Natural killer cell (primary cell): ENCODE measurements around the gene RALGAPB. TPM values are rescaled to one million over a fixed set of nuclear protein-coding genes. Genes with fewer than 3 reads are reported as not detected.

Experiments used
- ATAC-seq, 3 donors: fragments of 150-1000 bp in 2 of 3; fragments of 200-7000 bp in 1 of 3; cut with Tn5 transposase; 1 replicate in 1 of 3; 2 replicates in 2 of 3; pipeline ENCODE4 v1.10.0; 2021; ENCODE audit warnings: mild to moderate bottlenecking in 2 of 3, moderate library complexity in 2 of 3
- DNase-seq, 2 donors: peaks; one replicate each; pipeline versions ENCODE4 v3.0.0 to v3.0.0-alpha.2; 2013 to 2021; ENCODE audit warnings: mixed read lengths in 1 of 2
- H3K27ac ChIP-seq: one replicate; pipeline ENCODE4 v1.5.1; 2013; ENCODE audit warnings: mild to moderate bottlenecking, low read length
- H3K27me3 ChIP-seq: one replicate; pipeline ENCODE4 v1.6.1; 2013; ENCODE audit warnings: low read length; ENCODE audit not compliant: control insufficient read depth, insufficient read depth
- H3K36me3 ChIP-seq: one replicate; pipeline ENCODE4 v1.6.1; 2013; ENCODE audit warnings: low read length; ENCODE audit not compliant: control insufficient read depth, insufficient read depth
- H3K4me1 ChIP-seq: one replicate; pipeline ENCODE4 v1.6.1; 2013; ENCODE audit warnings: low read length; ENCODE audit not compliant: control insufficient read depth, insufficient read depth
- H3K4me3 ChIP-seq: one replicate; pipeline ENCODE4 v1.5.1; 2013; ENCODE audit warnings: low read length
- H3K9me3 ChIP-seq: one replicate; pipeline ENCODE4 v1.6.1; 2013; ENCODE audit warnings: low read length; ENCODE audit not compliant: control insufficient read depth, insufficient read depth
- H3K27ac Mint-ChIP-seq, 2 donors: one replicate each; pipeline ENCODE4 v1.8.0; 2022; ENCODE audit warnings: mild to moderate bottlenecking in 2 of 2, mixed read lengths in 2 of 2, moderate library complexity in 1 of 2
- H3K27me3 Mint-ChIP-seq, 2 donors: one replicate each; pipeline ENCODE4 v1.8.0; 2022; ENCODE audit warnings: low read depth in 2 of 2, mixed read lengths in 2 of 2
- H3K36me3 Mint-ChIP-seq: one replicate; pipeline ENCODE4 v1.8.0; 2022; ENCODE audit warnings: mixed read lengths
- H3K4me1 Mint-ChIP-seq, 2 donors: one replicate each; pipeline ENCODE4 v1.8.0; 2022; ENCODE audit warnings: mixed read lengths in 2 of 2
- H3K4me3 Mint-ChIP-seq: one replicate; pipeline ENCODE4 v1.8.0; 2022; ENCODE audit warnings: mild to moderate bottlenecking, moderate library complexity, mixed read lengths
- H3K9me3 Mint-ChIP-seq, 2 donors: one replicate each; pipeline ENCODE4 v1.8.0; 2022; ENCODE audit warnings: mixed read lengths in 2 of 2
- WGBS: methylation state at CpG from one replicate; pipeline ENCODE4 v1.1.7; 2013; ENCODE audit warnings: missing lambda C conversion rate; ENCODE audit not compliant: insufficient coverage; 5-methylcytosine and 5-hydroxymethylcytosine counted together
- intact Hi-C: fragments of 100-400 bp; cut with micrococcal nuclease; formaldehyde crosslinking; loops from one replicate; pipeline ENCODE4 v1.14.2; 2022
- total RNA-seq, 4 donors: library from RNA; stranded (reverse); fragments of 120-200 nt in 1 of 4; gene quantifications; one replicate each; pipeline versions ENCODE4 v1.2.3 to v1.2.4, GENCODE V29; 2013 to 2022
- TF ChIP-seq, protein P1 (sequence below): fragments of 200-600 bp; IDR thresholded peaks from one replicate; pipeline ENCODE4 v1.8.0; 2022; ENCODE audit warnings: antibody characterized with exemption

Gene RALGAPB
- total RNA-seq, 3 donors from 2014 or later (not counting 1 experiment from before 2014, with no cell fraction given) = 45.1 to 73.1 (median 57.4) TPM

DNA sequence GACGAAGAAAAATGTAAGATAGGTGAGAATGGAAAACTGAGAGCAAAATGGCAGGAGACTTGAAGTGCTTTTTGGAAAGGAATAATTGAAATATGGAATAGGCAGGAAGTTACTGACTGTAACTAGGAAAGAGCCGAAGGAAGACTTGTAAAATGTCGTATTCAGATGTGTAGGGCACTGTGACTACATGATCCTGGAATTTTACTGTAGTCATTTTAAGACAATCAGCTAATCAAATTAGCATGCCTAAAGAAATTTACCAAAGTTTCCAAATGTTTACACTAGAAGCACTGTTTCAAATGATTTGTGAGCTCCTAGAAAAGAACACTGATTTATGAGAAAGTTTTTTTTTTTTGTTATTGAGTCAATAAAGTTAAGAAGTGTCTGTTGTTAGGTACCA is 87.1 kb downstream of the RALGAPB start:
- no peak overlapping the region for H3K4me3 ChIP-seq
- WGBS = 99% methylated on average over 3 of the region's 3 CpGs
- ATAC-seq = no peak
- H3K9me3 ChIP-seq = no peaks in the 10 kb centered on the region
- no peak overlapping the region for H3K27ac ChIP-seq
- Mint-ChIP-seq H3K4me1 (peaks cover 0 to 7% of the 10 kb centered on the region in 2 donors), H3K4me3 (no peak overlapping the region), H3K36me3 (peaks cover 18% of the 10 kb centered on the region), H3K27ac (no peak overlapping the region), H3K9me3 (no peaks in the 10 kb centered on the region), H3K27me3 (no peaks in the 10 kb centered on the region)
- peaks cover 80% of the 10 kb centered on the region for H3K36me3 ChIP-seq
- no peaks in the 10 kb centered on the region for H3K4me1 ChIP-seq
- TF ChIP-seq, protein P1, sequence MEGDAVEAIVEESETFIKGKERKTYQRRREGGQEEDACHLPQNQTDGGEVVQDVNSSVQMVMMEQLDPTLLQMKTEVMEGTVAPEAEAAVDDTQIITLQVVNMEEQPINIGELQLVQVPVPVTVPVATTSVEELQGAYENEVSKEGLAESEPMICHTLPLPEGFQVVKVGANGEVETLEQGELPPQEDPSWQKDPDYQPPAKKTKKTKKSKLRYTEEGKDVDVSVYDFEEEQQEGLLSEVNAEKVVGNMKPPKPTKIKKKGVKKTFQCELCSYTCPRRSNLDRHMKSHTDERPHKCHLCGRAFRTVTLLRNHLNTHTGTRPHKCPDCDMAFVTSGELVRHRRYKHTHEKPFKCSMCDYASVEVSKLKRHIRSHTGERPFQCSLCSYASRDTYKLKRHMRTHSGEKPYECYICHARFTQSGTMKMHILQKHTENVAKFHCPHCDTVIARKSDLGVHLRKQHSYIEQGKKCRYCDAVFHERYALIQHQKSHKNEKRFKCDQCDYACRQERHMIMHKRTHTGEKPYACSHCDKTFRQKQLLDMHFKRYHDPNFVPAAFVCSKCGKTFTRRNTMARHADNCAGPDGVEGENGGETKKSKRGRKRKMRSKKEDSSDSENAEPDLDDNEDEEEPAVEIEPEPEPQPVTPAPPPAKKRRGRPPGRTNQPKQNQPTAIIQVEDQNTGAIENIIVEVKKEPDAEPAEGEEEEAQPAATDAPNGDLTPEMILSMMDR = no peak
- no peaks in the 10 kb centered on the region for H3K27me3 ChIP-seq
- intact Hi-C loops = no loop called here
- DNase-seq = no peak

DNA sequence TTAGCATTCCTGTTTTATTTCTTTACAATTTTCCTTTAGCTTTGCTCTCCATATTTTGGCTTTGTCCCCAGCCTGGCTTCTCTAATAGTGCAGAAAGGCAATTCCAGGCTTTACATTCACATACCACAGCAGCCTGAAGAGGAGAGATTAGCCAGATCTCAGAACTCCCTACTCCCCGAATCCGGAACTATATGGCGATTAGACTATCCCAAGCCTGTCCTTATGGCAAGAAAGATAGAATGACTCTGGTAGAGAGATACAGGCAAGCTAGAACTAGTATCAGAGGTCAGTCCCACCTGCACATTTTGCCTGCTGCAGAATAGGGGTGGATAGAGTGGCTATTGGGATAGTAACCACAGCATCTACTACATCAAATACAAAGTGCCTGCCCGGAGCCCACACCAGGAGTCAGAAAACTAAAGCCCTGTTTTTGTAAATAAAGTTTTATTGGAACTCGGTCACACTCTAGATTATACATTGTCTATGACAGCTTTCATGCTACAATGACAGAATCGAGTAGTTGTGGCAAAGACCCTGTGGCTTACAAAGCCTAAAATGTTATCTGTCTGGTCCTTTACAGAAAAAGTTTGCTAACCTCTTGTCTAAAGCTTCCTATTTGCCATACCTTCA is 91.3 kb downstream of the RALGAPB start:
- no peak for DNase-seq
- H3K27ac Mint-ChIP-seq = no peak overlapping the region

DNA sequence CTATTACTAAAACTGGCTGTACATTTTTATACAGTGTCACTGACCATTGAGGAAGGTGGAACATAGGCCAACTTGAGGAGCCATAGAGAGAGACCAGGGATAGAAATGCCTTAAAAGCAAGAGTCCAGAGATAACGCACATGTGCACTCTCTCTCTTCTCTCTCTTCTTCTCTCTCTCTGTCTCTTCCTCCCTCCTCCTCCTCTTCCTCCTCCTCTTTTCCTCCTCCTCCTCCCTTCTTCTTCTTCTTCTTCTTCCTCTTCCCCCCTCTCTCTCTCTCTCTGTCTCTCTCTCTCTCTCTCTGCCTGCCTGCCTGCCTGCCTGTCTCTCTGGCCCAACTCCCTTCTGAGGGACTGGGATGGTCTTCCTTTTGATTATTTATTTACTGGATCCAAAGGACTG is 92.0 kb downstream of the RALGAPB start:
- peaks cover 77% of the 10 kb centered on the region for H3K36me3 ChIP-seq
- no peaks in the 10 kb centered on the region for H3K9me3 ChIP-seq
- DNase-seq (no peak), ATAC-seq (no peak)
- Mint-ChIP-seq H3K36me3 (peaks cover 15% of the 10 kb centered on the region), H3K27me3 (no peaks in the 10 kb centered on the region), H3K27ac (no peak overlapping the region), H3K9me3 (no peaks in the 10 kb centered on the region), H3K4me3 (no peak overlapping the region), H3K4me1 (peaks cover 0 to 7% of the 10 kb centered on the region in 2 donors)
- intact Hi-C loops = no loop called here
- WGBS = 100% methylated on average over 1 of the region's 1 CpG
- H3K27me3 ChIP-seq = no peaks in the 10 kb centered on the region
- no peak overlapping the region for H3K27ac ChIP-seq
- H3K4me1 ChIP-seq = no peaks in the 10 kb centered on the region
- H3K4me3 ChIP-seq = no peak overlapping the region
- TF ChIP-seq, protein P1 = no peak

More for the DNA sequence above, 91.3 kb downstream of the RALGAPB start:
- TF ChIP-seq, protein P1 = no peak
- H3K36me3 Mint-ChIP-seq = peaks cover 18% of the 10 kb centered on the region
- H3K4me3 Mint-ChIP-seq = no peak overlapping the region
- peaks cover 0 to 7% of the 10 kb centered on the region in 2 donors for H3K4me1 Mint-ChIP-seq
- WGBS = 96% methylated on average over 4 of the region's 6 CpGs
- H3K9me3 Mint-ChIP-seq = no peaks in the 10 kb centered on the region
- Histone ChIP-seq H3K9me3 (no peaks in the 10 kb centered on the region), H3K27me3 (no peaks in the 10 kb centered on the region), H3K27ac (no peak overlapping the region), H3K4me1 (no peaks in the 10 kb centered on the region), H3K4me3 (no peak overlapping the region), H3K36me3 (peaks cover 75% of the 10 kb centered on the region)
- intact Hi-C loops = no loop called here
- no peak for ATAC-seq
- no peaks in the 10 kb centered on the region for H3K27me3 Mint-ChIP-seq
